GM19455 (cell line): ENCODE measurements around the gene NDRG4.

Experiments
- ATAC-seq: cut with Tn5 transposase; IDR thresholded peaks from one replicate; pipeline ENCODE4 v1.9.1; 2021; ENCODE audit not compliant: unreplicated experiment

Gene NDRG4

DNA sequence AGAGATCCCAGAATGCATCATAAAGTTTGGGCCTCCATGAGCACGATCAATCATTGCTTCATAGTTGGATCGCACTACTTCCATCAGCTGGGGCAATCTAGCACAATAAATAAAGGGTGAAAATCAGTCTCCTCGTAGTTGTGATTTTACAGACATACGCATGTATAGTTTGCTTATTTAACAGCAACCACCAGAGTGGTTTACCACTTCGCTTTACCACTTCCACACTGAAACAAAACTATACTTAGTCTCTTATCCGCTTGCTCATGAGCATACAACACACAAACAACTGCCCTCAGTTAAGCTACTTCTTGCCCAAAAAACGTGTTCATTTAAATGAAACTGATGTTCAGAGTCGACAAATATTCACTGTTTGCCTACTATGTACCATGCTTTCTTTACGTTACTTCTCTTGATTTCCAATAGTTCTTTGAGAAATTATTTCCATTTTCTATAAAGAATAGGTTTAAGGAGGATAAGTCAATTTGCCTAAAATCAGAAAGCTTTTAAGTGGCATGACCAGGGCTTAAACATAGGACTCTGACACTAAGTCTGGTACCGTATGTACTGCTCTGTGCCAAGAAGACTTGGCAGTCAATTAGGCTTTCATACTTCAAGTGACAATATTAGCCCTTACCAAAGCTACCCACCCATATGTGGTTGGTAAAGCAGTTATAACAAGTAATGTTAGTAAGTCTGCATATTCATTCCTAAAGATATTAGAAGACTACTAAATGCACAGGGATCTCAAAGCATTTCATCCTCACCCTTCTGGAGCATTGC is 37.4 kb downstream of the NDRG4 start:
- ATAC-seq: no peak

DNA sequence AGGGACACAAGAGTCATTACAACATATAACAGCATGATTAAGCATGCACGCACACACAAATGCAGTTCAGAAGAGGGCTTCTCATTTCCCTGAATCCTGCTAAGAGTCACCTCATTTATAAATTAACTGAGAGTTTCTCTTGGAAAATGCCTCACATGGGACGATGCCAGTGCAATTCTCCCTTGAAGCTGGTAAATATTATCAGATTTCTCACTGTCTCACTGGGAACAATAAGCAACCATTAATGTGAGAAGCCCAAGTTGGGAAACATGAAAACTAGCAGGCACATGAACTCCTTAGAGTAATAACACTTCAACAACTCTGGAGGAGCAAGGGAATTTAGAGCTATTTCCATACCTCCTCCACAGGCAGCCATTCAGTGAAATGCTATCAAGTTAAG is 41.8 kb downstream of the NDRG4 start:
- no peak for ATAC-seq

DNA sequence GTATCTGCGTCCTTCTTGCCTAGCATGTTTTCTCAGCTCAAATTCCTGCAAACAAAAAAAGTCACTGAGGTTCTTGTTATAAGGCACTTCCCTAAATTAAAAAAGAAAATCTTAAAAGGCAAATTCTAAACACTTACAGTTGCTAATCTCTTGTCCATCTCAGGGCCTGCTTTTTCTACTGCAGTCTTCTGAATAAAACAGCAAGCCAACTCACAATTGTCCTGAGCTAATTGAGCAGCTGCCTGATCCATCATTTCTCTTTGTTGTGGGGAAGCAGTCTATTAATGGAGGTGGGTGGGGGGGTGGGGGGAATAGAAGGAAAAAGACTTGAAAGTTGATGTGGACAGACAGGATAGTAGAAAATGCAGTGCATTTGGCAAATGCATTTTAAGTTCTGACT is 42.3 kb downstream of the NDRG4 start:
- no peak for ATAC-seq

DNA sequence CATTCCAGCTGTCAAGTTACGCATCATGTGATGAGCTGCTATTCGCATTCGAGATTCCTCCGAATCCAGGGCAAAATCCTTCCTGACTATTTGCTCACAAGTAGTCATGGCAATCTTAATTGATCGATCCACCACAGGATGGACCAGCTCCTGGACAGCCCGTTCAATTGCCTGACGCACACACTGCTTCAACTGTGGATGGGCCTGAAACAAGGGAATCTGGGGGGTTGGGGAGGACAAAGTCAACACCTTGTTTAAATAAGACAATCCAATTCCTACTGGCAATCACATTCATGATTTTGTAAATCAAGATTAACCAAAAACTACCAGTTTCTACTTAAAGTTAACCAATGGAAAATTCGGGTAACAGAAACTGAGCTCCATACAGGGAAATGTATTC is 43.7 kb downstream of the NDRG4 start:
- no peak for ATAC-seq

DNA sequence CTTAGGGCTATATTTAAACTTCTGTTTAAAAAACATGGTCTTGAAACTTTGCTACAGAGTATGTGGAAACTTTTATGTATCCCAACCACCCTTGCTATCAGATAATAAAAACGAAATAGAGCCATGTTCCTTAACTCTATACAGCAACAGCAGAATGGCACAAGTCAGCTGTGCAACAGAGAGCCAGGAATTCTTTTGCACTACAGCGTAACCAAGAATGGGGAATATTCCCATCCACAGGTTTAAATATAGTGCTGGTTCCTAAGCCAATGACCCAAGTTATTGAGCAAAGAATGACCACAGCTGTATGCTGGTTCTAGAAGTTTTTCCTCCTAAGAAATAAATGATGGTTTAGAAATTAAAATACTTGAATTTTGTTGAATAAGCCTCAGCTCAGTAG is 48.4 kb downstream of the NDRG4 start:
- no peak for ATAC-seq

DNA sequence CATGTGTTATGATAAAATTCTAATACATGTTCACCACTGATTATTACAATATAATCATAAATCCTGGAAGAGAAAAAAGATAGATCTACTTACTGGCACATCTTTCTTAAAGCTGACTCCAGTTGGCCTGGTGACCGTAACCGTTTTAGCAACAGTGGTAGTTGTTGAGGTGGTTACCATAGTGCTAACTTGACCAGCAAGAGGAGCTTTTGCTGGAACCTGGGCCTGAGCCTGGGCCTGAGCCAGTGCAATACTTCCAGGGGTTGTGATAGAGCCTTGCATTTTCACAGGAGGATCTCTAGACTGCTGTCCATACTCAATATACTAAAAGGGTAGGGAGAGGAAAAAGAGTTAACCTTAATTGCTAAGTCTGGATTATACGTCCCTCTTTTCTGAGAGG is 51.6 kb downstream of the NDRG4 start:
- ATAC-seq: no peak

DNA sequence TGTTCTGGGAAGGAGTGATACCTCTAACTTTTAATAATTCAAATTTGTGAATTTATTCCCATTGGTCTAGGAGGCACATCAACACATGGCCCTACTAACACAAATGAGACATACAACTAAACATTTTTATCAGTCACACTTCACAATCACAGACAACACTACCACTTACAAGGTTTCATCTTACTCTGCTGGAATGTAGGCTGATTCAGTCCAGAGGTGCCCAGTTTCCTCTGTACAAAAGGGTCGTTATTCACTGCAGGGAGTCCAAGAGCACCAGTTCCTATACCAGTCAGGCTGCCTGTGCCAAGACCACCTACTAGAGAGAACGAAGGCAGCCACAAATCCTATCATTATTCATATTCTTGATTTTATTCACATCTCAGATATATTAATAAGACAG is 56.7 kb downstream of the NDRG4 start:
- no peak for ATAC-seq
